IPS DF 6.9 (cell line): ENCODE measurements around the gene QARS1.

Experiments used
- DNase-seq: peaks from one replicate; pipeline ENCODE4 v3.0.0-alpha.2; 2013; ENCODE audit warnings: low read depth, low spot score
- H3K27ac ChIP-seq: one replicate; pipeline ENCODE4 v1.5.1; 2013; ENCODE audit warnings: low read length, control low read depth
- H3K27me3 ChIP-seq: 2 replicates; pipeline ENCODE4 v1.6.1; 2013; ENCODE audit warnings: mild to moderate bottlenecking, low read length; ENCODE audit not compliant: control insufficient read depth, insufficient read depth
- H3K36me3 ChIP-seq: 2 replicates; pipeline ENCODE4 v1.6.1; 2013; ENCODE audit warnings: low read length; ENCODE audit not compliant: control insufficient read depth, insufficient read depth
- H3K4me1 ChIP-seq: 2 replicates; pipeline ENCODE4 v1.6.1; 2013; ENCODE audit warnings: low read length; ENCODE audit not compliant: control insufficient read depth, insufficient read depth
- H3K4me3 ChIP-seq: 2 replicates; pipeline ENCODE4 v1.5.1; 2013; ENCODE audit warnings: mild to moderate bottlenecking, low read length
- H3K9me3 ChIP-seq: 2 replicates; pipeline ENCODE4 v1.6.1; 2013; ENCODE audit warnings: low read length, inconsistent platforms; ENCODE audit not compliant: control insufficient read depth, insufficient read depth
- WGBS: extraction: QIAGEN DNeasy Blood & Tissue Kit; methylation state at CpG from one replicate; pipeline ENCODE4 v1.1.7; 2013; ENCODE audit warnings: mixed read lengths, missing lambda C conversion rate; ENCODE audit not compliant: insufficient read length, insufficient coverage; 5-methylcytosine and 5-hydroxymethylcytosine counted together

QARS1 gene

GRCh38 chr3:49132073-49132436, 27.5 kb upstream of the QARS1 start:
- Histone ChIP-seq H3K9me3 (no peaks in the 10 kb centered on the region), H3K27me3 (no peaks in the 10 kb centered on the region), H3K4me3 (peak overlapping the region; percentile 73; the same call in 1 of the 2 replicates), H3K36me3 (peaks cover 3% of the 10 kb centered on the region; the same call in 1 of the 2 replicates), H3K4me1 (0 out of 2 replicates have a peak, but pooled peaks cover 4% of the 10 kb centered on the region), H3K27ac (no peak overlapping the region)
- no CpG with 5 or more reads among the region's 9 CpGs for WGBS
- no peak for DNase-seq

GRCh38 chr3:49131576-49131975, 27.0 kb upstream of the QARS1 start:
- Histone ChIP-seq H3K4me1 (0 out of 2 replicates have a peak, but pooled peaks cover 4% of the 10 kb centered on the region), H3K36me3 (peaks cover 3% of the 10 kb centered on the region; the same call in 1 of the 2 replicates), H3K9me3 (no peaks in the 10 kb centered on the region), H3K27ac (no peak overlapping the region), H3K4me3 (no peak overlapping the region), H3K27me3 (no peaks in the 10 kb centered on the region)
- no peak for DNase-seq
- no CpG with 5 or more reads among the region's 6 CpGs for WGBS

GRCh38 chr3:49131040-49131439, 26.5 kb upstream of the QARS1 start:
- Histone ChIP-seq H3K9me3 (no peaks in the 10 kb centered on the region), H3K27me3 (no peaks in the 10 kb centered on the region), H3K36me3 (peaks cover 5% of the 10 kb centered on the region; the same call in 1 of the 2 replicates), H3K4me1 (0 out of 2 replicates have a peak, but pooled peaks cover 4% of the 10 kb centered on the region), H3K4me3 (no peak overlapping the region), H3K27ac (no peak overlapping the region)
- WGBS = no CpG with 5 or more reads among the region's 12 CpGs
- DNase-seq = no peak

DNA sequence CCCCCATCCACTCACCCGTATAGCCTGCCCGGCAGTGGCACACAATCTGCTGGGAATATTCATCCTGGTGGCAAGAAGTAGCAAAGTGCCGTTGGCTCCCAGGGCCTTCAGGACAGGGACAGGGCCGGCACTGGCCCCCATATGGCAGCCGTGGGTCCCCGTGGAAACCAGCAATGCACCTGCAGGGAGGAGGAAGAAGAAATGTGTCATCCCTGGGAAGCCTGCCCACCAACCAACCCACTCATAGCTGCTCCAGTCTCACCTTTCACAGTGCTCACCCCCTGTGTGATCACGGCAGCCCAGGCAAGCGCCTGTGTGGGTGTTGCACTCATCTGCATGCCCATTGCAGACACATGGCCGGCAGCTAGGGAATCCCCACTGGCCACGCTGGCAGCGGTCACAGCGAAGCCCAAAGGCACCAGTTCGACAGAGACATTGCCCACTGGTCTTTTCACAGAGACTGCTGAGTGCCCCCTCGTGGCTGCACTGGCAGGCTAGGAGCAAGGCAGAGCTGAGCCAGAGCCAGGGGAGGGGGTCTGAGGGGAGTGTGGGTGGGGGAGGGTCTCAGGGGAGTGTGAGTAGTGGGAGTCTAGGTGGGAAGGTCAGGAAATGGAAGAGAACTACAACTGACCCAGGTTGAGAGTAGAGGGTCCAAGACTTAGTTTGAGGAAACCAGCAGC, 20.6 kb upstream of the QARS1 start:
- WGBS = no CpG with 5 or more reads among the region's 14 CpGs
- Histone ChIP-seq H3K4me3 (no peak overlapping the region), H3K4me1 (no peaks in the 10 kb centered on the region; the same call in 1 of the 2 replicates), H3K36me3 (peaks cover 27% of the 10 kb centered on the region), H3K27ac (no peak overlapping the region), H3K9me3 (no peaks in the 10 kb centered on the region), H3K27me3 (no peaks in the 10 kb centered on the region)
- DNase-seq = no peak

DNA sequence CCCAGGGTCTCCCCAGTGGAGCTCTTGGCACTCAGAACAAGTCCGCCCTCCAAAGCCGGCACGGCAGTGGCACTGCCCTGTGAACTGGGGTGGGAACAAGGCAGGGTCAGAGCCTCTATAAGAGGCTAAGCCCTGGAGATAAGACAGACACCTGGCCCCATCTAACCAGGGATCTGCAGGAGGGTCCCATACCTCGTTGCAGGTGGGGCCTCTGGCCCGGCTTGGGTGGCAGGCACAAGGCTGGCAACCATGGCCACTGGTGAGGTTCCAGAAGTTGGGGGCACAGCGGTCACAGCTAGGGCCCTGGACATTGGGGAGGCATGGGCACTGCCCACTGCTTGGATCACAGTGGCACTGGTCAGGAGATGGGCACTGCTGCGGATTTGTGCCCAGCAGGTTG, 19.6 kb upstream of the QARS1 start:
- no peak overlapping the region for H3K4me3 ChIP-seq
- H3K27me3 ChIP-seq = no peaks in the 10 kb centered on the region
- no peak for DNase-seq
- H3K9me3 ChIP-seq = no peaks in the 10 kb centered on the region
- H3K36me3 ChIP-seq = peaks cover 27% of the 10 kb centered on the region
- H3K27ac ChIP-seq = no peak overlapping the region
- H3K4me1 ChIP-seq = peaks cover 2% of the 10 kb centered on the region
- WGBS = no CpG with 5 or more reads among the region's 7 CpGs

GRCh38 chr3:49123687-49124086, 19.1 kb upstream of the QARS1 start:
- DNase-seq = no peak
- Histone ChIP-seq H3K27me3 (no peaks in the 10 kb centered on the region), H3K4me1 (peaks cover 2% of the 10 kb centered on the region), H3K9me3 (no peaks in the 10 kb centered on the region), H3K36me3 (peaks cover 27% of the 10 kb centered on the region), H3K4me3 (no peak overlapping the region), H3K27ac (no peak overlapping the region)
- WGBS = no CpG with 5 or more reads among the region's 17 CpGs

DNA sequence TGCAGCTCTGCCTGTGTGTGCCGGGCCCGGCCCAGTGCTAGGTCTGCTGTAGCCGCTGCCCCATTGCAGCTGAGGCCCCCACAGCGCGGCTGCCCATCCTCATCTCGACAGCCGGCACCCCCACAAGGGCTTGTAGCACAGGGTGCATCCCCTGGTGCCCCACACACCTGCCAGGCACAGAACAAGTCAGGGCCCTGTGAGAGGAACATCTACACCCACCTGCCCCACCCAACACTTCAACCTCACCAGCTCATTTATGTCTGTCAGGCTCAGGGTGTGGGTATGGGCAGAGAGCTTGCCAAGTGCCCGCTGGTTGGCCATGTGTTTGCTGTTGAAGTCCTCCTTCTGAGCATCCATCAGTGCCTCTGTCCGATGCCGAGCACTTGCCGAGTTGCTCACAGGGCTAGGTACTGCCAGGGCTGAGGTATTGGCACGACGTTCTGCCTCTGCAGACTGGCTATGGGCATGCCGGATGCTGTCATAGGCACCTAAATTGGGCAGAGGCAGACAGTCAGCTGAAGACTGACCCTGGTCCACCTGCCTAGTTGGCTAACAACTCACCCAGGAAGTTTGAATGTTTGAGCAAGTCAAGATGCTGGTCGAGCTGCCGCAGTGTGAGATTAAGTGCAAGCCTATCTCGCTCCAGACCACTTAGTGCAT, 18.5 kb upstream of the QARS1 start:
- Histone ChIP-seq H3K4me1 (peaks cover 2% of the 10 kb centered on the region), H3K27ac (no peak overlapping the region), H3K4me3 (no peak overlapping the region), H3K9me3 (no peaks in the 10 kb centered on the region), H3K36me3 (peaks cover 24% of the 10 kb centered on the region), H3K27me3 (no peaks in the 10 kb centered on the region)
- no CpG with 5 or more reads among the region's 17 CpGs for WGBS
- DNase-seq = no peak

DNA sequence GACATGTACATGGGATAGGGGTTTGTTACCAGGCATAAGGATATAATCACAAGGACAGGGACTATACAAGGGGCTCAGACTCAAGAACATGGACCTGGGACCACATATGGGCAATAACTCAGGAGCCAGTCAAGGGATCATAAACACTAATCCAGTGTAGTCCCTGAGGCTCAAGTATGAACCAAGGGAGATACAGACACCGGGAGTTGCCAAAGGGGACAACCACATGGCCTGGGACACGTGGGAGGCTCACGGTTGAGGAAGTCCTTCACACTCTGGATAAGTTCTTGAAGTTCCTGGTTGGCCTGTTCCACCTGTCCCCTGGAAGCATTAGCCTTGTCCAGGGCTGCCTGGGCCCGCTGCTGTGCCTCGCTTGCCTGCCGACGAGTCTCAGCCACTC, 17.9 kb upstream of the QARS1 start:
- Histone ChIP-seq H3K4me3 (no peak overlapping the region), H3K9me3 (no peaks in the 10 kb centered on the region), H3K36me3 (peaks cover 29% of the 10 kb centered on the region), H3K27ac (no peak overlapping the region), H3K4me1 (peaks cover 2% of the 10 kb centered on the region), H3K27me3 (no peaks in the 10 kb centered on the region)
- WGBS = no CpG with 5 or more reads among the region's 7 CpGs
- no peak for DNase-seq

DNA sequence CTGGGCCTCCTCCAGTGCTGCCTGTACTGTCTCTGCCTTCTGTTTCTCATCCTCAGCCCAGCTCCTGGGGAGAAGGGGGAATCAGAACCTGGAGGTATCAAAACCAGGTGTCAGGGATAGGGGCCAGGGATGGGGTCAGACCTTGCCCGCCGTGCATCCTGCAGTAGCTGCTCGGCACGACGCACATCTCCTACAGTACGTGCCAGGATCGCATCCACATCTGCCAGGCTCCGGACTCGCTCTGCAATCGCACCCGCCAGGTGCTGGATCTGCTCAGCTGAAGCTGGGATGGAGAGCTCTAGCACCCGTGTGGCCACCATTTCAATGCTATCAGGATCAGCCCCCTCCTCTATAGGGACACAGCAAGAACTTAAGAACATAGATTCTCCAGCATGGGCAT, 17.5 kb upstream of the QARS1 start:
- WGBS = no CpG with 5 or more reads among the region's 12 CpGs
- H3K4me3 ChIP-seq = no peak overlapping the region
- no peaks in the 10 kb centered on the region for H3K9me3 ChIP-seq
- no peaks in the 10 kb centered on the region for H3K27me3 ChIP-seq
- H3K4me1 ChIP-seq = peaks cover 2% of the 10 kb centered on the region
- H3K36me3 ChIP-seq = peaks cover 29% of the 10 kb centered on the region
- H3K27ac ChIP-seq = no peak overlapping the region
- DNase-seq = no peak

GRCh38 chr3:49121132-49121736, 16.7 kb upstream of the QARS1 start:
- no peak for DNase-seq
- no CpG with 5 or more reads among the region's 17 CpGs for WGBS
- H3K27me3 ChIP-seq = no peaks in the 10 kb centered on the region
- H3K36me3 ChIP-seq = peaks cover 37% of the 10 kb centered on the region
- no peak overlapping the region for H3K4me3 ChIP-seq
- H3K27ac ChIP-seq = no peak overlapping the region
- no peaks in the 10 kb centered on the region for H3K9me3 ChIP-seq
- peaks cover 2% of the 10 kb centered on the region for H3K4me1 ChIP-seq
